Measurements from ENCODE around the gene SDCBP2.

- no peak for TF ChIP-seq REST (IDR thresholded peaks at IDR 0.05)
- no peak for TF ChIP-seq RAD21 (IDR thresholded peaks at IDR 0.05)
- TF ChIP-seq CTCF (IDR thresholded peaks at IDR 0.05; ENCODE audit: low read depth, low read length, missing input control), result no peak
- no peak for TF ChIP-seq YY1 (IDR thresholded peaks at IDR 0.05)
Observed at GRCh38 chr20:1332749-1333300, 3.9 kb upstream of the SDCBP2 start.
